Testis (tissue), 3 donors: ENCODE results near the gene ALDH1A2. TPM values are rescaled to one million over a fixed set of nuclear protein-coding genes. Genes with fewer than 3 reads are reported as not detected.

Experiments used
- DNase-seq: peaks from one replicate; pipeline ENCODE4 v3.0.0-alpha.2; 2019
- H3K27ac ChIP-seq, 2 donors: fragments of 200-600 bp; sonication (generic); one replicate each; pipeline ENCODE4 v1.5.1; 2019
- H3K27me3 ChIP-seq: fragments of 200-600 bp; sonication (generic); one replicate; pipeline ENCODE4 v1.5.1; 2019
- H3K36me3 ChIP-seq: fragments of 200-600 bp; sonication (generic); one replicate; pipeline ENCODE4 v1.5.1; 2017; ENCODE audit warnings: low read depth; ENCODE audit errors: missing control alignments
- H3K4me1 ChIP-seq: fragments of 200-600 bp; sonication (generic); one replicate; pipeline ENCODE4 v1.5.1; 2019
- H3K4me3 ChIP-seq, 2 donors: fragments of 200-600 bp; sonication (generic); one replicate each; pipeline ENCODE4 v1.5.1; 2017 to 2019
- H3K9me3 ChIP-seq: fragments of 200-600 bp; sonication (generic); one replicate; pipeline ENCODE4 v1.5.1; 2017
- CTCF ChIP-seq, 3 experiments: fragments of 450-650 bp in 2 of 3; fragments of 200-600 bp in 1 of 3; sonication (generic) in 1 of 3; IDR thresholded peaks; one replicate each; pipeline ENCODE4 v1.5.1; 2016 to 2019; ENCODE audit warnings: antibody characterized with exemption in 3 of 3, mild to moderate bottlenecking in 2 of 3, moderate library complexity in 1 of 3
- POLR2A ChIP-seq: fragments of 450-650 bp; IDR thresholded peaks from one replicate; pipeline ENCODE4 v1.6.1; 2017; ENCODE audit warnings: antibody characterized with exemption, mild to moderate bottlenecking, moderate library complexity
- whole genome bisulfite sequencing, 2 donors: methylation state at CpG; one replicate each; pipeline ENCODE4 v1.1.5; 2018; 5-methylcytosine and 5-hydroxymethylcytosine counted together
- intact Hi-C: fragments of 100-400 bp; cut with DNase I; formaldehyde crosslinking; loops from one replicate; pipeline ENCODE4 v1.15.1; 2023; ENCODE audit warnings: low total_unique reads
- polyA plus RNA-seq: library from polyadenylated mRNA; stranded (reverse); fragments of 350-450 nt; fragmentation: Illumina TruSeq; extraction: RNeasy Lipid Tissue Mini Kit (QIAGEN cat#74804); gene quantifications from one replicate; pipeline ENCODE4 v1.2.3, GENCODE V29; 2014; ENCODE audit warnings: low read depth, low replicate concordance; ENCODE audit not compliant: insufficient read depth
- total RNA-seq, 2 donors: library from RNA; depleted of rRNA; stranded (reverse); fragments of >200 nt; gene quantifications; one replicate each; pipeline ENCODE4 v1.2.3, GENCODE V29; 2016

The ALDH1A2 gene
- total and polyA plus RNA-seq, 3 donors from 2014 or later, result 71.2 to 210 (median 91.2) TPM

GRCh38 chr15:58056015-58056414 is 9.5 kb downstream of the ALDH1A2 start:
- intact Hi-C loops, result no loop called here
- H3K36me3 ChIP-seq, result no peaks in the 10 kb centered on the region
- no peak overlapping the region for H3K4me3 ChIP-seq
- H3K9me3 ChIP-seq, result no peaks in the 10 kb centered on the region
- WGBS, 2 donors, result 91 to 93% methylated on average over 4 of the region's 4 CpGs
- H3K27me3 ChIP-seq, result no peaks in the 10 kb centered on the region
- H3K27ac ChIP-seq, result no peak overlapping the region
- DNase-seq, result no peak
- TF ChIP-seq CTCF (IDR thresholded peaks at IDR 0.05) (no peak), POLR2A (no peak)
- H3K4me1 ChIP-seq, result no peaks in the 10 kb centered on the region

GRCh38 chr15:58053315-58054153 is 12.0 kb downstream of the ALDH1A2 start:
- Histone ChIP-seq H3K4me3 (no peak overlapping the region), H3K4me1 (no peaks in the 10 kb centered on the region), H3K27ac (no peak overlapping the region), H3K27me3 (no peaks in the 10 kb centered on the region), H3K9me3 (no peaks in the 10 kb centered on the region), H3K36me3 (no peaks in the 10 kb centered on the region)
- TF ChIP-seq POLR2A (no peak), CTCF (IDR thresholded peaks at IDR 0.05) (no peak)
- DNase-seq, result no peak
- intact Hi-C loops, result no loop called here
- 80 to 89% methylated on average over 4 of the region's 4 CpGs for WGBS, 2 donors

- H3K27me3 ChIP-seq, result no peaks in the 10 kb centered on the region
- DNase-seq, result no peak
- H3K27ac ChIP-seq, result no peak overlapping the region
- H3K9me3 ChIP-seq, result no peaks in the 10 kb centered on the region
- H3K4me1 ChIP-seq, result no peaks in the 10 kb centered on the region
- H3K4me3 ChIP-seq, result no peak overlapping the region
- WGBS, 2 donors, result 87 to 92% methylated on average over 5 of the region's 5 CpGs
- TF ChIP-seq POLR2A, result no peak
- no peak for TF ChIP-seq CTCF (IDR thresholded peaks at IDR 0.05)
- H3K36me3 ChIP-seq, result no peaks in the 10 kb centered on the region
- intact Hi-C loops, result no loop called here
These were observed 13.2 kb downstream of the ALDH1A2 start for GRCh38 chr15:58052334-58052733.

- no peak overlapping the region for H3K27ac ChIP-seq
- intact Hi-C loops, result no loop called here
- TF ChIP-seq POLR2A (no peak), CTCF (IDR thresholded peaks at IDR 0.05) (no peak)
- H3K27me3 ChIP-seq, result no peaks in the 10 kb centered on the region
- no peaks in the 10 kb centered on the region for H3K36me3 ChIP-seq
- DNase-seq, result no peak
- H3K4me1 ChIP-seq, result no peaks in the 10 kb centered on the region
- no peak overlapping the region for H3K4me3 ChIP-seq
- H3K9me3 ChIP-seq, result no peaks in the 10 kb centered on the region
- 66 to 80% methylated on average over 3 of the region's 3 CpGs for WGBS, 2 donors
These were observed 15.8 kb downstream of the ALDH1A2 start for GRCh38 chr15:58049520-58050227.
